Left lung (tissue), 10 donors: ENCODE data around the gene CHAF1A. TPM values are rescaled to one million over a fixed set of nuclear protein-coding genes. Genes with fewer than 3 reads are reported as not detected.

Experiments used
- ATAC-seq: fragments of 200-7000 bp; cut with Tn5 transposase; one replicate; pipeline ENCODE4 v1.9.1; 2020; ENCODE audit warnings: moderate library complexity
- DNase-seq, 4 donors: peaks; one replicate each; pipeline ENCODE4 v3.0.0-alpha.2; 2013 to 2020
- H3K27ac ChIP-seq, 2 donors: fragments of 200-600 bp; sonication (generic) in 1 of 2; one replicate each; pipeline versions ENCODE4 v1.5.0 to v1.8.0; 2020 to 2021
- H3K27me3 ChIP-seq, 2 donors: fragments of 200-600 bp; sonication (generic) in 1 of 2; one replicate each; pipeline versions ENCODE4 v1.5.0 to v1.8.0; 2020 to 2021
- H3K36me3 ChIP-seq, 2 donors: fragments of 200-600 bp; sonication (generic) in 1 of 2; one replicate each; pipeline versions ENCODE4 v1.5.0 to v1.8.0; 2020 to 2021
- H3K4me1 ChIP-seq, 2 donors: fragments of 200-600 bp; one replicate each; pipeline ENCODE4 v1.8.0; 2021
- H3K4me3 ChIP-seq, 2 donors: fragments of 200-600 bp; sonication (generic) in 1 of 2; one replicate each; pipeline versions ENCODE4 v1.5.0 to v1.8.0; 2020 to 2021; ENCODE audit warnings: mild to moderate bottlenecking in 1 of 2
- H3K9me3 ChIP-seq, 2 donors: fragments of 200-600 bp; sonication (generic) in 1 of 2; one replicate each; pipeline versions ENCODE4 v1.5.0 to v1.8.0; 2020 to 2021
- intact Hi-C, 2 donors: fragments of 100-400 bp; cut with DNase I; formaldehyde crosslinking; loops; one replicate each; pipeline versions ENCODE4 v1.11.2 to v1.14.2; 2022
- polyA plus RNA-seq, 6 donors: library from polyadenylated mRNA; unstranded; fragments of 120-200 nt; gene quantifications; one replicate each; pipeline ENCODE4 v1.2.1, GENCODE V29; 2013; ENCODE audit not compliant: insufficient read length in 6 of 6
- total RNA-seq, 2 donors: library from RNA; stranded (reverse); fragmentation: NEBNext Ultra II Directional; extraction: Animal tissue kit (Norgen Biotek cat#: 25700); gene quantifications; one replicate each; pipeline ENCODE4 v1.2.1, GENCODE V29; 2021
- TF ChIP-seq, protein P1 (sequence below), 2 donors: fragments of 200-600 bp; sonication (generic) in 1 of 2; IDR thresholded peaks; one replicate each; pipeline versions ENCODE4 v1.5.0 to v1.8.0; 2021; ENCODE audit warnings: antibody characterized with exemption in 2 of 2
- donor health status: DM: no; HTN: yes; CAD: no.
- donor health status: DM: no; HTN: no; CAD: no.

Gene CHAF1A
- total and polyA plus RNA-seq, 8 donors = 15.6 to 29.3 (median 24.3) TPM

- Histone ChIP-seq H3K4me3 (no peak overlapping the region), H3K9me3 (no peaks in the 10 kb centered on the region), H3K36me3 (peaks cover 0 to 62% of the 10 kb centered on the region in 2 donors), H3K27me3 (no peaks in the 10 kb centered on the region), H3K27ac (no peak overlapping the region), H3K4me1 (peaks cover 0 to 28% of the 10 kb centered on the region in 2 donors)
- intact Hi-C loops = no loop called here
- no peak for ATAC-seq
- peak in 3 of 4 donors; percentile 31 to 45 (median 41) for DNase-seq
- TF ChIP-seq, protein P1, sequence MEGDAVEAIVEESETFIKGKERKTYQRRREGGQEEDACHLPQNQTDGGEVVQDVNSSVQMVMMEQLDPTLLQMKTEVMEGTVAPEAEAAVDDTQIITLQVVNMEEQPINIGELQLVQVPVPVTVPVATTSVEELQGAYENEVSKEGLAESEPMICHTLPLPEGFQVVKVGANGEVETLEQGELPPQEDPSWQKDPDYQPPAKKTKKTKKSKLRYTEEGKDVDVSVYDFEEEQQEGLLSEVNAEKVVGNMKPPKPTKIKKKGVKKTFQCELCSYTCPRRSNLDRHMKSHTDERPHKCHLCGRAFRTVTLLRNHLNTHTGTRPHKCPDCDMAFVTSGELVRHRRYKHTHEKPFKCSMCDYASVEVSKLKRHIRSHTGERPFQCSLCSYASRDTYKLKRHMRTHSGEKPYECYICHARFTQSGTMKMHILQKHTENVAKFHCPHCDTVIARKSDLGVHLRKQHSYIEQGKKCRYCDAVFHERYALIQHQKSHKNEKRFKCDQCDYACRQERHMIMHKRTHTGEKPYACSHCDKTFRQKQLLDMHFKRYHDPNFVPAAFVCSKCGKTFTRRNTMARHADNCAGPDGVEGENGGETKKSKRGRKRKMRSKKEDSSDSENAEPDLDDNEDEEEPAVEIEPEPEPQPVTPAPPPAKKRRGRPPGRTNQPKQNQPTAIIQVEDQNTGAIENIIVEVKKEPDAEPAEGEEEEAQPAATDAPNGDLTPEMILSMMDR (IDR thresholded peaks at IDR 0.05) = no peak
Observed at GRCh38 chr19:4429256-4429655, 26.8 kb downstream of the CHAF1A start.

DNA sequence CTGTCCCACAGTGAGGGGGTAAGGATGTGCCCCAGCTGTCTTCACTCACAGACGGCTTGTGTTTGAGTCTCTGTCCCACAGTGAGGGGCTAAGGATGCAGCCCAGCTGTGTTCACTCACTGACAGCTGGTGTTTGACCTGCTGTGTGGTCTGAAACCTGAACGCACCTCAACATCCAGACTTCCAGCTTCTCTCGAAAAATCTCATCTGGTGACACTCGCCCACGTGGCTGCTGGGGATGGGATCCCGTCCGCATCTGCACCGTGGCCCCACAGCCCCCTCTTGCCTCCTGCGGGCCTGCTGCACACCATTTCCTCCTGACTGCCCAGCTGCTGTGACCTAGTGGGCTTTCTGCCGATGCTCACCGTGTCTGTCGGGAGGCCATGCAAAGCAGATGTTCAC, 27.3 kb downstream of the CHAF1A start:
- peaks cover 0 to 63% of the 10 kb centered on the region in 2 donors for H3K36me3 ChIP-seq
- no peak for ATAC-seq
- H3K27ac ChIP-seq = no peak overlapping the region

GRCh38 chr19:4430760-4431159, 28.3 kb downstream of the CHAF1A start:
- Histone ChIP-seq H3K4me3 (no peak overlapping the region), H3K9me3 (no peaks in the 10 kb centered on the region), H3K36me3 (peaks cover 0 to 63% of the 10 kb centered on the region in 2 donors), H3K27me3 (no peaks in the 10 kb centered on the region), H3K27ac (peak overlapping the region in 1 of 2 donors; percentile 69), H3K4me1 (peaks cover 0 to 28% of the 10 kb centered on the region in 2 donors)
- DNase-seq (peak in 1 of 4 donors; percentile 57), ATAC-seq (peak; percentile 68)
- TF ChIP-seq, protein P1 (IDR thresholded peaks at IDR 0.05) = no peak
- intact Hi-C loops = no loop called here

More for the DNA sequence above, 27.3 kb downstream of the CHAF1A start:
- H3K4me1 ChIP-seq = peaks cover 0 to 28% of the 10 kb centered on the region in 2 donors
- peak in 3 of 4 donors; percentile 17 to 89 (median 81) for DNase-seq
- intact Hi-C loops = no loop called here
- TF ChIP-seq, protein P1 (IDR thresholded peaks at IDR 0.05) = no peak
- no peaks in the 10 kb centered on the region for H3K27me3 ChIP-seq
- H3K4me3 ChIP-seq = no peak overlapping the region
- H3K9me3 ChIP-seq = no peaks in the 10 kb centered on the region

- no peak for DNase-seq
- intact Hi-C loops = no loop called here
Observed at GRCh38 chr19:4431296-4431695, 28.9 kb downstream of the CHAF1A start.

DNA sequence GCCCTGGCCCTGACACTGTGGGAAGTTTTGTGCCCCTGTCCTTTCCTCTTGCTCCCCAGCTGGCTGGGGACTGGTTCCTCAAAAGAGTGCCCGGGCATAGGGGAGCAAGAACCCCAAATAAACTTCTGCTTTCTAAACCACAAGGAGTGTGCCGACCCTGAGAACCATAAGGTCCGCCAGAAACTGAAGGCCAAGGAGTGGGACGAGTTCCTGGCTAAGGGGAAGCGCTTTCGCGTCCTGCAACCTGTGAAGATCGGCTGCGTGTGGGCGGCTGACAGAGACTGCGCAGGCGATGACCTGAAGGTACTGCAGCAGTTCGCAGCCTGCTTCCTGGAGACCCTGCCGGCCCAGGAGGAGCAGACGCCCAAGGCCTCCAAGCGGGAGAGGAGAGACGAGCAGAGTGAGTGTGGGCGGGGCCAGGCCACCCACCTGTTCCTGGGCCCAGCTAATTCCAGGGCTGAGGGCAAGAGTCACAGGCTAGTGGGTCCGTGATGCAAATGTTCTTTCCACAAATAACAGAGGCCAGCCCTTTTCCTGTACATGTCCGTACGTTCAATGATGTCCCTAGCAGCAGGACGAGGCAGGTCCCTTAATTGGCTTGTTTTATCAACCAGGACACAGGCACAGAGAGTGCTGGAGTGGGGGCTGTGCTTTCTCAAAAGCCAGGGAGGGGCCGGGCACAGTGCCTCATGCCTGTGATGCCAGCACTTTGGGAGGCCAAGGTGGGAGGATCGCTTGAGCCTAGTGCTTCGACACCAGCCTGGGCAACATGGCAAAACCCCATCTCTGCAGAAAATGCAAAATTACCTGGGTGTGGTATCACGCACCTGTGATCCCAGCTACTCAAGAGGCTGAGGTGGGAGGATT, 29.6 kb downstream of the CHAF1A start:
- TF ChIP-seq, protein P1 (IDR thresholded peaks at IDR 0.05) = no peak
- DNase-seq = no peak
- intact Hi-C loops = no loop called here
- Histone ChIP-seq H3K27ac (peak overlapping the region in 1 of 2 donors; percentile 69), H3K9me3 (no peaks in the 10 kb centered on the region), H3K27me3 (no peaks in the 10 kb centered on the region), H3K4me1 (peaks cover 0 to 28% of the 10 kb centered on the region in 2 donors), H3K36me3 (peaks cover 0 to 73% of the 10 kb centered on the region in 2 donors), H3K4me3 (no peak overlapping the region)
- peak; percentile 62 for ATAC-seq

More at GRCh38 chr19:4431296-4431695, 28.9 kb downstream of the CHAF1A start:
- ATAC-seq = no peak
- no peaks in the 10 kb centered on the region for H3K27me3 ChIP-seq
- no peak overlapping the region for H3K4me3 ChIP-seq
- peak overlapping the region in 1 of 2 donors; percentile 69 for H3K27ac ChIP-seq
- TF ChIP-seq, protein P1 (IDR thresholded peaks at IDR 0.05) = no peak
- H3K9me3 ChIP-seq = no peaks in the 10 kb centered on the region
- H3K4me1 ChIP-seq = peaks cover 0 to 28% of the 10 kb centered on the region in 2 donors
- H3K36me3 ChIP-seq = peaks cover 0 to 67% of the 10 kb centered on the region in 2 donors
